Activated T-cell treated with anti-CD3 and anti-CD28 coated beads for 24 hours (primary cell): ENCODE results near the gene RPA1.

Source experiments
- DNase-seq: peaks from one replicate; pipeline ENCODE4 v3.0.0-alpha.2; 2020; ENCODE audit warnings: low read depth

Gene RPA1

DNA sequence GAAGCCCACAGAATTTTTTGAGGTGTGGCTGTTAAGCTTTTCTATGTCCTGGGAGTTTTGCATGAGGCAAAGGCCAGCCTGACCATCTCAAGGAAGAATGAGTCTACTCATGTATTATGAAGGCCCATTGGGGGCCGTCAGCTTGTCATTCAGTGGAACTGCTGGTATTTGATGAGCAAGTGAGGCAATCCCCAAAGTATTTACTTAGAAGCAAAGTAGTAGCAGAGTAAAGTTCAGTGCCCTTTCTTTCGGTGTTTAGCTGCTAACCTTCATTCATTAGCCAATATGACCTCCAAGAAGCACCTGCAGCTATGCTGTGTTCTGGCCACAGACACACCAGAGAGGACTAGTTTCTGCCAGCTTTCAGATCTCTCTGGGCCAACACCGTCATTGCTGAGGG lies 80.2 kb downstream of the RPA1 start:
- no peak for DNase-seq

DNA sequence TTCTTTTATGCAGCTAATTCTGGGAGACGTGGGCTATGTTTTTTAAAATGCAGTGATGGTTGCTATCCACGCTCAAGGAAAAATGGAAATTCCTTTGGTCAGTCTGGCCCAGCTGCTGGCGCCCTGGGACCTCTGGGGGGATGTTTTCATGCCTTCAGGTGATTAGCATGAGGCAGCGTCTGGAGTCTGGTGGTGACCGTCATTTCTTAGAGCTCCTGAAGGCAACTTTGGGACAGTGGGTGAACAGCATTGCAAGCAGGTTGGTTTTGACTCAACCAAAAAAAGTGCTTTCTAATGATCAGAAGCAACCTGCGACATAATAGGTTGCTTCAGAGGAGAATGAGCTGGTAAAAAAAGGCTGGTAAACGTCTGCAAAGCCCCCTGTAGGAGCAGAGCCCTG lies 82.3 kb downstream of the RPA1 start:
- DNase-seq, result no peak

DNA sequence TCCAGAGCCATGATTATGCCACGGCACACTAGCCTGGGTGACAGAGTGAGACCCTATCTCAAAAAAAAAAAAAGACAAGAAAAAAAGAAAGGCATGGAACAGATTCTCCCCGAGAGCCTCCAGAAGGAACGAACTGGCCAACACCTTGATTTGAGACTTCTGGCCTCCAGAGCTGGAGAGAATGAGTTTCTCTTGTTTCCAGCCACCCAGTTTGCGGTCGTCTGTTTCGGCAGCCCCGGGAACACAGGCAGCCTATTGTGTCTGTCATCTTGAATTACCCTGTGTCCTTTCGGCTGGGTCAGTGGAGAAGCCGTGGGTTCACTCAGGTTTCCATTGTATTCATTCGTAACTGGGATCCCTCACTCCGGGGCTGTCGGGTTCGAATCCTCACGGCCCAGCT lies 83.9 kb downstream of the RPA1 start:
- no peak for DNase-seq

DNA sequence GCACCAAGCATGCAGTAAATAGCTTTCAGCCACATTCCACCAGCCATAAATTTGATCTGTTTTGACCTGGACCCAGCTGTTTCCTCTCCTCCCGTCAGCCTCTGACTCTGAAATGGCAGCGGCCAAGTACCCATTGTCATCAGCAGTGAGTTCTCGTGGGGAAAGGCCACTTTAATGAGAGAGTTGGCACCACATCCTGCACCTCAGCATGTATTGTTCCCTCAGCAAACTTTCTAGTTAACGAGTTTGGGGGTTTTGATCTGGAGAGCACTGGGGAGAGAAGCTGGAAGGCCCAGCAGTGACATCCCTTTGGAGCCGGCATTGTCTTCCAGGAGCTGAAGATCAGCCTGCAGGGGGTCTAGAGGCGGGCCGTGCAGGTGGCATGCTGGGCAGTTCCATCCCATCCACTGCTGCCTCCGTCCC lies 84.9 kb downstream of the RPA1 start:
- DNase-seq, result no peak

DNA sequence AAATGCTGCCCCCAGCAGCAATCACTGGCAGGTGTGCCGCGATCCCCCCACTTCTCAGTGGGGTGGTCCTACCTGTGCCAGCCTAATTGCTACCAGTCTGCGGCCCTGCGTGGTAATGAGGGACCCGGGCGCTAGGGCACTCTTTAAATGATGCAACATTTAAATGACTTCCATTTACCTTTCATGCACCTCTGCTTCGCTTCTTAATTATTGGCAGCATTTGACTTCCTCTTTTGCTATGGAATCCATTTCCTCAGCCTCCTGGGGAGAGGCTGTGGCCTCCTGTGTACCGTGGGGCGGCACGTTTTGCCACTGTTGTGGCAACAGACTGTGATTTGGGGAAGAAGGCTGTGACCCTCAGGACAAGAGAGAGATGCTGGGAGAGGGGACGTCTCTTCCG lies 86.1 kb downstream of the RPA1 start:
- no peak for DNase-seq

DNA sequence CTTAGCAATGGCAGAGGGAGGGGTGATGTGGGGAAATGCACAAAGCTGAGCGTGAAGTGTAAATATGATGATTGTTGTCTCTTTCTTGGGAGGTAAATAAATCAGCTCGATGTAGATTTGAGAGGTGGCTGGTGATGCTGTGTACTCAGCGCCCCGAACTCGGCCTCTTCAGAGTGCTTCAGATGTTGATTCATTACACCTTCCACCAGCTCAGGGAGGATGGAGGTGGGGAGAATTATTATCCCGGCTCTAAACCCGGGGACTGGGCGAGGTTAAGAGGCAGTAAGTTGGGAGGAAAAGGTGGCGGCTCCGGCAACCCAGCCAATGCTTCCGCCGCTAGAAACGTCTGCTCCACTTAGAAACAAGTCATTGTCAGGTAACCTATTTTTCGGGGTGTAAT lies 86.5 kb downstream of the RPA1 start:
- no peak for DNase-seq

DNA sequence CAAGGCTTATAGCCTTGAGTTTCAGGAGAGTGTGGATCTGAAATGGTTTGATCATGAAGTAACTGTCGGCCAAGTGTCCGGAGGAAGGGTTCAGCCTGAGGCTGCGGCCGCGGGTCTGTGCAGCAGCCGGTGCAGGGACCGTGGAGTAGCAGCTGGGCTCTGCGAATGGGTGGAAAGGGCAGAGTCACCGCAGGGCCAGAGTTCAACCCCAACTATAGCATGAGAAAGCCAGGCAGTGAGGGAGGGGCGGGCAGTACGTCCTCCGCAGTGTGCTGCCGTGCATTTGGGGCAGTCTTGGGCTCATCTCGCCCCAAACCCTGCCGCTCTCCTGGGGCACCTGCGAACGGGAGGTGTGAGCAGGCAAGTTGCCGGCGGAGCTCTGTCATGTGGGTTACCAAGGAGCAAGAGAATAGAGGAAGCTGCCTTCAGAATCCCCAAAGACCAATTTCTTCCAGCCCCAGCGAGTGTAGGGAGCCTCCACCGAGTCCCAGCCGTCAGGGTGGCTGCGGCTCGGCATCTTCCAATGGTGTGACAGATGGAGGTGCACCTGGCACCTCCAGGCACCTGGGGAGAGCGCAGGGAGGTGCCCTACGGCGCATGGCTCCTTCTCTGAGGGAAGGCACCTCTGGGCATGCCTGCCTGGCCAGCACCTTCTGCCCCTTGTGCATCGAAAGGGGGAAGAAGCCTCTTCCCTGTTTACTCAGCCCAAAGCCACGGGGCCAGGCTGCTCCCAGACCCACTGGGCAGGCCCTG lies 87.3 kb downstream of the RPA1 start:
- no peak for DNase-seq

DNA sequence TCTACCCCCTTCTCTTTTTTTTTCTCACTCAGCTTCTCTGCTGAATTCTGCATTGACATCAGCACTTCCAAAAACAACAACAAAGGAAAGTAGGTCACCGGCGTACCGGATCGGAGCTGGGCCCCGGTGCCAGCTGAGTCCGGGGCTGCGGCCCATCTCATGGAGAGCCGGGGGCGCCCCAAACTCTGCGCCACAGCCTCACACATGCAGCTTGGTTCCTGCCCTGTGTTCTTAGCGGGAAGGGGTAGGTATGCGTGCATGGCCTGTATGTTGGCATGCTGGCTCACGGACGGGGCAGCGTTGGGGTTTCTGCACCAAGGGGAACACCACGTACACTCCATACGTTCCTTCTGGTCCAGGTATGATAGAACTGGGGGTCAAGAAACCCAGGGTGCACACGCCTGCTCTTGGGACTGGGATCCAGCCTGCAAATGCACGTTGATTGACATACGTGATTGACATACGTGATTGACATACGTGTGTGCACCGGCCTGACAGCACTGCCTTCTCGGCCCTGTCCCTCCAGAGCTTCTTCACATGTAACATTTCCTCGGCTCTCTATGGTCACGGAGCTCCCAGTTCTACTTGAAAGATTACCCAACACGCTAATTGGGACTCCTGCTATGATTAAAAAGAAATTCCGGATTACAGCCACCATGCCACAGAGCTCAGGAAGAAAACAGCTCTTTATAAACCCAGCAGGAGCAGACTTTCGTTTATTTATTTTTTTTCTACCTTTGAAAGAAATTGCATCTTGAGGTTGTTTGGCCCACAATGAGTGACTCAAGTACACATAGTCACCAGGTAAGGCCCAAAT lies 88.7 kb downstream of the RPA1 start:
- no peak for DNase-seq

DNA sequence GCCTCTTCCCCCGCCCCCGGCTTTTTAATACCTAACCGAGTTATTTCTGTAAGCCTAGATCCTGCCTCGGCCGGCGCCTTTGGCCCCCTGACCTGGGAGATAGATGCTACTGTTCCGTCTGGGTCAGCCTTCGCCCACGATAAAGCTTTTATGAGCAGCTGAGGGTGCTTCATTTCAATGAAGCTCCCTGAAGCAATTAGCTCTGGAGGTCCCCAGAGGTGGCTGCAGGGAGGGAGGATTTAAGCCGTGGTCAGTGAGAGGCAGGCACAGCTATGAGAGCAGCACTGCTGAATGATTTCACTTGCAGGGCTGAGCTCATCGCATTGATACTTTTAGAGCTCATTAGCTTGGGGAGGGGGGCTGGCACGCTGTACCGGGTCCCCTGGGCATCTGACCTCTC lies 89.4 kb downstream of the RPA1 start:
- no peak for DNase-seq

DNA sequence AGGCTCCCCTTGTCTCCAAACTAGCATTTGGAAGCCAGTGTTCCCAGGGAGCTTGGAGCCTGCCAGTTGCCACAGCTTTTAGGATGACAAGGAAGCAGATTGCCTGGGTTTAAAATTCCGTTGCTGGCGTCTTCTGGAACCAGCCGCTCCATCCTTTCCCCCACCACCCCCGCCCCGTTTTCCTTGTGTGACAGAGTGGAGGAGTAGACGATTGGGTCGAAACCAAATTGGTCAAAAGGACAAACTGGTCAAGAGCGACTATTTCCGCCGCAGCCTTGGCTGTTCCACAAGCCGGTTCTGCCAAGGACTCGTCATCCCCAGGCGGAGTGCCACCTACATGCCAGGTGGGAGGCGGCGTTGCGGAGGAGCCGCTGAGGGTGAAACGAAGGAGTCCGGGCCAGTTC lies 91.1 kb downstream of the RPA1 start:
- no peak for DNase-seq

DNA sequence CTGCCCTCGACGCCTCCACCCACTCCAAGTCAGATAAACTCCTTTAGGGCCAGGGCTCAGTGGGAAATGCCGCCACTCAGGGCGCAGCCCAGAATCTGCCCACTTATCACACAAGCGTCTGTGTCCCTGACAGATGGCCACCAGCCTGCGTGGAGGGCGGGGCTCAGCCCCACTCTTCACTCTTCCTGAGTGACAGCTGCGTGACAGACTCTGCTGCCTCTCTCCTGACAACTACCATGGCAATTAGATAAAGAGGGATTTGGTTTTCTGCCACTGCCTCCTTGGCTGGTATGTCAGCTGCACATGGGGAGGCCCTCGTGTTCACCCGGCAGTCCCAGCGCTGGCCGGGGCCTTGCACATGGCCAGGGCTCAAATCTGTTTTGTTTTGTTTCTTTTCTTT lies 99.2 kb downstream of the RPA1 start:
- no peak for DNase-seq

DNA sequence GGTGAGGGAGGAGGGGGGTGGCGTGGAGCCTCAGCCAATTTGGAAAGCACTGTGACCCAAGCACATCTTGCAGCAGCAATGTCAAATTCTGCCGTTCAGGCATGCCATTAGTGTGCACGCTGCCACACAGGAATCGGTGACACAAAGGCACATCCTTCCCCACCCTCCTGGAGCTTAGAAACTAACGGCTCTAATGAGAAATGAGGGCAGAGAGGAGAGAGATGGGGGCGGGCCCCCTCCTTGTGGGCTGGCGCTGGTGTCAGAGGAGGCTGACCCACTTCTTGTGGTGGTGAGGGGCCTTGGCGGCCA lies 100.5 kb downstream of the RPA1 start:
- no peak for DNase-seq

DNA sequence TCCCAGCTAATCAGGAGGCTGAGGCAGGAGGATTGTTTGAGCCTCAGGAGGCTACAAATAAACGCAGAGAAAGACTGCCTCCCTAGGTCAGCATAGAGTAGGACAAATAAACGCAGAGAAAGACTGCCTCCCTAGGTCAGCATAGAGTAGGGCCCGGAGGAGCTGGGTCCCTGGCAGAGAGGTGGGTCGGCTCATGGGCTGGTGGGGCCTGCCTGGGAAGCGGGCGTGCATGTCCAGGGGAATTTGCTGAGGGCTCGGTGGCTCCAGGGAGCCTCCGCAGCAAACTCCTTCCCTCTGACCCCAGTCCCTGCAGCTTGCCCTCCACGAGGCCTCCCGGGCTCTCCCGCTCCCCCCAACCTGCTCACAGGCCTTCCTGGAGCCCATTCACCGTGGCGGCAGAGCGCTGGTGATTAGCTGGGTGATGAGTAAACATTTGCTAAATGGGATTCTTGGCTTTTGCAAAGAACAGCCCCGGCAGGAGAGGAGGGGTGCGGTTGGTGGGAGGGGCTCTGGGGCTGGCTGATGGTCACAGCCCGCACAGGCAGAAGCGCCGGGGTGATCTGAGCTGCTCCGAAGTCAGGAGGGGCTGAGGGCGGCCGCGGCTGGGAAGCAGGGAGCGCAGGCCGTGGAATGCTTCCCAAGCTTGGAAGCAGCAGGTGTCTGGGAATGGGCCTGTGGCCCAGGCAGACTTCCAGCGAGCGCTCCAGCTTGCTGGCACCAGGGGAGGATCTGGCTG lies 102.2 kb downstream of the RPA1 start:
- DNase-seq, result no peak

DNA sequence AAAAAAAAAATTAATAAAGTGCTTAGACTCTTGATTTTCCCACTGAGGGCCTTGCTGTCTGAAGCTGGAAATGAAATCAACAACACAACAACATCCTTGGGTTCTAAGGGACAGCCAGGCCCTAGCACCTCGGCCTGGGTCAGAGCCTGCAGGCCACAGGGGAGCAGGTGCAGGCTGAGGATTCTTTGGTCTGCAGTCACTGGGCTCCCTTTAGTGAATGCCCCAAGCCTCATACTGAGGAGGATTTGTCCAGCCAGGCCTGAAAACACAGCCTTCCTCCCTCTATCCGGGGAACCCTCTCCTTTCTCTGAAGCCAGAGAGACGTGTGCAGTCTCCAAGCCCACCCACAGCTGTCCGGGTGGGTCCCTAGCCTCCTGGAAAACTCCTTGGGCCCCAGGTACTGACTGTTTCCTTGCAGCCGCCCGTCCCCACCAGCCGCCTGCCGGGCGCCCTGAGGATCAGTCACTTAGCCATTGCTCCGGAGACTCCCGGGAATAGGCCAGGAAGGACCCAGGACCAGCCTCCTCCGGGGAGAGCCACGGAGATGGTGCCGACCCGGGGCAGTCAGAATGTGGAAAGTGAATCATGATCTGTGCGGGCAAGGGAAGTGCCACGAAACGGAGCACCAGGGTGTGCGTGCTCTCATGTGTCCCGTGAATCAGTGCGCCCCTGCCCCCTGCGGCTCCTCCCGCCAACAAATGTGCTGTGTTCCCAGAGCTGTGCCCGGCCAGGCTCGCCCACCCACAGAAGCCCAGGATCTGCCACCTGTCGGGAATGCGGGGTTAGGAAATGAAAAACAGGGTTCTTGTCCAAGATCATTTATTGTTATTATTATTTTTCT lies 104.3 kb downstream of the RPA1 start:
- no peak for DNase-seq

DNA sequence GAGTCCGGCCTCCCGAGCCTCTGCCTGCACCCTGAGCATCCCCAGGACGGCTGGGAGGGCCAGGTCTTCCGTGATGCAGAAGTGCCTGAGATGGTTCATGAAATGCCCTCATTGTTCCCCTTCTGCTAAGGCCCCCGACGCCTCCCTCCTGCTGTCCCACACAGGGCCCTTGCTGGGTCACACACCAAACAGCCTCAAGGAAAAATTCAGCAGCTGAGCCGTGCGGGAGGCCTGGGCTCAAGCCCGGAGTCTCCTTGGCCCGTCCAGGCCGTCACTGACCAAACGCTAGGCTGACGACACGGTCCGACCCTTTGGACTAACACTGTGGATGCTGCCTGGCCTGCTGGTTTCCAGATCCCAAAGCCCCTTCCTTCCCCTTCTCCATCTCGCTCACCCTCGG lies 105.1 kb downstream of the RPA1 start:
- no peak for DNase-seq

DNA sequence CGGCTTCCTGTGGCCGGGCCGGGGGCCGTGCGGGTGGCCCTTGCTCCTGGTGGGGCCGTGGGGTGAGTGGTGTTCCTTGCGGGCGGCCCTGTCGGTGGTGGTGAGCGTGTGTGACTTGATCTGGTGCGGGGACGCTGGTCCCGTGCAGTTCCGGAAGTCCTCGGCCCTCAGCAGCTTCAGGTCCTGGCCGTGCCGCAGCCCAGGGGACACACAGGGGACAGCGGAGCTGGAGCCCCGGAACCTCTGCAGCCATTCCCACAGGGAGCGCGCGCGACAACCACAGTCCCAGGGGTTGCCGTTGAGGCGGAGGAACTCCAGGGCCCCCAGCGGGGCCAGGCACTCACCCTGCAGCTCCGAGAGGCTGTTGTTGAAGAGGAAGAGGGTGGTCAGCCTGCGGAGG lies 107.0 kb downstream of the RPA1 start:
- no peak for DNase-seq

DNA sequence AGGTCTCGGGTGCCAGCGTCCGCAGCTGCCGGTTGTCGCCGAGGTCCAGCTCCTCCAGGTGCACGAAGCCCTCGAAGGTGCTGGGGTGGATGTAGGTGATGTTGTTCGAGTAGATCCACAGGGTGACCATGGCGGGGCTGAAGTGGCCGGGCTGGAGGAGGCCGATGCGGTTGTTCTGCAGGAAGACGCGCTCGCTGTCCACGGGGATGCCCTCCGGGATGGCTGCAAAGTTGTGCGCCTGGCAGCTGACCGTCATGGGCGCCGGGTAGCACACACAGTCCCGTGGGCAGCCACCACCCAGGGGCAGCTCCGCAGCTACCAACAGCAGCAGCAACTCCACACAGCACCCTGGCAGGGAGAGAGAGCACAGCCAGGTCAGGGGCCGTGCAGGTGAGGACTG lies 107.7 kb downstream of the RPA1 start:
- DNase-seq, result no peak

DNA sequence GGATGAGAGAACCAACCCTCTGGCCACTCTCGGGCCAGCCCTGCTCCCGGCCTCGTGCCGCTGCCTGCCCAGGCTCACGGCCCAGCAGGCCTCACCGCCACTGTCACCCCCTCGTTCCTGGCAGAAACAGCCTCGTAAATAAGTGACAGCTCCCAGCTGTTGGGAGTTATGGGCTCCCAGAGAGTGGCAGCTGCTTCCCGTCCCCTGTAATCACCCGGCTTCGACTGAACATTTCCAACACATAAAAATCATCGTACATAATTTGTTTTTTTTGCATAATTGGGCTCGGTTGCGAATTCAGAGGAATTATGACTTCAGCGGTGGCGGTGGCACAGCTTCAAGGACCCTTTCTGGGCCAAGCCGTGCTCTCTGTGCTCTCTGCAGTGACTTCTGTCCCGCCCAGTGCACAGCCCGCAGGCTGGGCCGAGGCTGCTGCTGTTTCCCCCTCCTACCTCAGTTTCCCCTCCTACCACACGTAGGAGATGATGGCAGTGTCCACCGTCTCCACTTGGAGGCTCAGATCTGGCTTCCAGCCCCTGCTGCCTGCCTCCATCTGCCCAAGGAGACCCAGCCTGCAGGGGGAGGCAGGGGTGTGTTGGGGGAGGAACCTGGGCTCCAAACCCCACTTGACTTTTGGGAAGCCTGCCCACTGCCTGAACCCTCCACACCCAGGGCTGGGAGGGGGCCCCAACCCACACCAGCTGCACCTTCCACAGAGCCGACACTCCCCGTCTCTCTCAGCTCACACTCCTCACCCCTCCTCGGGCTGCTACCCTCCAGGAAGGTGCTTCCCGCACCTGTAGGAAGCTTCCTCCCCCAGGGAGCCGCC lies 110.4 kb downstream of the RPA1 start:
- no peak for DNase-seq

DNA sequence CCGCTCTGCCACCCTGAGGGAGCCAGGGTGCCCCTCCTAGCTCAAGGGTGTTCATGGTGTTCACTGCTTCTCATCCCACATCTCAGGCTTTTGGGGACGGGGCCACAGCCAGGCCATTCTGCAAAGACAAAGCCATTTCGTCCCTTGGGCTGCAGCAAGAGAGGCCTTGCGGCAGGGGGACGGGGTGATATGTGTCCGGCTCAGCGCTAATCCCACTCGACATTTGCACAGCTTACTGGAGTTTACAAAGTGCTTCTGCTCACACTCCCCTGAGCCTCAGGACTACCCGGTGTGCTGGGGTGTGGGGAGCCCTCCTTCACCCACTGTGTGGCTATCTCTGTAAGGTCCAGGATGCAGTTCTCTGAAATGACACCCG lies 111.0 kb downstream of the RPA1 start:
- DNase-seq, result no peak

DNA sequence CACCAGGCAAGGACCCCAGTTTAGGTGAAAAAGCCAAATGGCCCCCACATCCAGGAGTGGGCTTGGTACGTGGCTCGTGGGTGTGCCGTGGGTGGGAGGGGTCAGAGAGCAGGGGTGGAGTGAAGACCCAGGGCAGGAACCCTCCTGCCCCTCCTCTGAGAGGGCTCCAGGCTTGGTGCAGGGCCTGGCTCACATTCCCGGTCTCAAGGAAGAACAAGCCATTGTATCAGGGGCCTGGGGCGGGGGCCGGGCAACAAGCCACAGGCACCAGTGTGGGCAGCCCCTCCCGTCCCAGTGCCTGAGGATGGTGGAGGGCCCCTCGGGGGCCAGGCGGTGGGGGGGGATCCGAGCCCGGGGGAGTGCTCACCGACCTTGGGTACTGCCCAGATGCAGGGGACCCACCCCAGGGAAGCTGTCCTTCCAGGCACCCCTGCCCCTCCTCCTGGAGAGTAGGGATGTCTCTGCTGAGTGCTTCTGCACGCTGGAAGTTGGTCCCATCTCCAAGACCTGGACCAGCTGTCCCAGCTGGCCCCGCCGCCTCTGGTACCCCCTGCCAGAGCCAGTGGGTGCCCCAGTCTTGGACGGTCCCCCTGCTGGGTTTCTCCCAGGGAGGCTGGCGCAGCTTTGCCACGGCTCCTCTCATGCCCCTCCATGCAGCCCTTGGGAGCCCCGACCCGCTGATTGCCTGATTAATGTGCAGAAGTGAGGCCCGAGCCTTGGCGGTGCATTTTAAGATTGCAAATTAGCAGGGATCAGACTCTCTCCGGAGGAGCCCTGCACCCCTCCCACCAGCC lies 111.7 kb downstream of the RPA1 start:
- no peak for DNase-seq

DNA sequence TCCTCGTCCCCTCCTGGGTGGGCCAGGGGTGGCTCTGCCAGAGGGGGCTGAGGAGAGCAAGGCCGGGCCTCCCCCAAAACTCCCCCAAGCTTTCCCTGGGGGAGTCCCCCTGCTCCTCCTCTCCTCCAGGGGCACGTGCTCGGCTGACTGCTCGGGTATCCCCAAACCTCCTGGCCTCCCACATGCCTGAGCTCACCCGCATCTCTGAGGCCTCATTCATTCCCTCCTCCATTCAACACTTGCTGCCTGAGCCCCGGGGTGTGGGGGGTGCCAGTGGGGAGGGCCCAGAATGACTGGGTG lies 112.2 kb downstream of the RPA1 start:
- DNase-seq, result no peak
